Transverse colon (tissue), 4 donors: Measurements from ENCODE around the gene PPM1F.

Experiments used
- CTCF ChIP-seq, 5 experiments: fragments of 200-600 bp in 3 of 5; fragments of 450-650 bp in 2 of 5; sonication (generic) in 3 of 5; IDR thresholded peaks; 1 replicate in 2 of 5; 2 replicates in 3 of 5; pipeline ENCODE4 v1.5.1; 2016 to 2017; ENCODE audit warnings: antibody characterized with exemption in 5 of 5, inconsistent platforms in 3 of 5, mild to moderate bottlenecking in 2 of 5, moderate library complexity in 1 of 5
- EP300 ChIP-seq: sonication (generic); formaldehyde crosslinking; IDR thresholded peaks from one replicate; pipeline ENCODE4 v1.6.1; 2017; ENCODE audit warnings: antibody characterized with exemption, low read depth
- POLR2A ChIP-seq: fragments of 450-650 bp; IDR thresholded peaks from one replicate; pipeline ENCODE4 v1.6.1; 2016; ENCODE audit warnings: antibody characterized with exemption, mild to moderate bottlenecking, moderate library complexity
- POLR2AphosphoS5 ChIP-seq, 3 donors: sonication (generic); formaldehyde crosslinking; IDR thresholded peaks; one replicate each; pipeline ENCODE4 v1.6.1; 2016; ENCODE audit warnings: antibody characterized with exemption in 3 of 3

GRCh38 chr22:21876486-21877176, 76.0 kb downstream of the PPM1F start:
- TF ChIP-seq EP300 (no peak), POLR2A (no peak), CTCF (IDR thresholded peaks at IDR 0.05) (no peak), POLR2AphosphoS5 (IDR thresholded peaks at IDR 0.05) (no peak)
